OCI-LY3 (cell line): ENCODE data around the gene HOXA11.

Source experiments
- H2AFZ ChIP-seq: fragments of 200-600, 300-600 bp; shearing (Covaris generic); 2 replicates; pipeline ENCODE4 v1.6.0; 2014; ENCODE audit warnings: antibody characterized with exemption, low read depth, low read length
- H3K27ac ChIP-seq: fragments of 200-600, 300-600 bp; sonication (generic); 2 replicates; pipeline ENCODE4 v1.5.1; 2014; ENCODE audit warnings: mild to moderate bottlenecking, low read length, moderate library complexity, mixed read lengths
- H3K27me3 ChIP-seq: fragments of 200-600, 300-600 bp; sonication (generic); 2 replicates; pipeline ENCODE4 v1.6.1; 2014; ENCODE audit warnings: low read depth, low read length, mixed read lengths
- H3K36me3 ChIP-seq: fragments of 200-600, 300-600 bp; sonication (generic); replicated peaks from 2 replicates; pipeline ENCODE3; 2014; ENCODE audit warnings: low read depth, low read length, mixed read lengths
- H3K4me1 ChIP-seq: fragments of 300-600, 200-600 bp; sonication (generic); 2 replicates; pipeline ENCODE4 v1.6.1; 2014; ENCODE audit warnings: low read length, mixed read lengths
- H3K4me2 ChIP-seq: fragments of 200-600, 300-600 bp; sonication (generic); 2 replicates; pipeline ENCODE4 v1.6.1; 2014; ENCODE audit warnings: low read length, mixed read lengths
- H3K4me3 ChIP-seq: fragments of 300-600, 200-600 bp; sonication (generic); 2 replicates; pipeline ENCODE4 v1.5.1; 2014; ENCODE audit warnings: antibody characterized with exemption, mild to moderate bottlenecking, low read length, moderate library complexity
- H3K79me2 ChIP-seq: fragments of 300-600, 200-600 bp; shearing (Covaris generic); 2 replicates; pipeline ENCODE4 v1.6.1; 2014; ENCODE audit warnings: mild to moderate bottlenecking, low read length, mixed read lengths
- H3K9ac ChIP-seq: fragments of 300-600, 200-600 bp; shearing (Covaris generic); 2 replicates; pipeline ENCODE4 v1.6.0; 2014; ENCODE audit warnings: mild to moderate bottlenecking, low read length, moderate library complexity
- H3K9me3 ChIP-seq: fragments of 200-600, 300-600 bp; shearing (Covaris generic); 2 replicates; pipeline ENCODE4 v1.6.1; 2014; ENCODE audit warnings: low read length, mixed read lengths; ENCODE audit not compliant: insufficient read depth
- H4K20me1 ChIP-seq: fragments of 200-600, 300-600 bp; sonication (generic); 2 replicates; pipeline ENCODE4 v1.6.1; 2016; ENCODE audit warnings: low read length, mixed read lengths; ENCODE audit not compliant: insufficient read depth
- CTCF ChIP-seq: fragments of 200-600, 300-600 bp; sonication (generic); IDR thresholded peaks from 2 replicates; pipeline ENCODE4 v1.5.1; 2014; ENCODE audit warnings: antibody characterized with exemption, low read length, low read depth
- EZH2phosphoT487 ChIP-seq: fragments of 200-600 bp; shearing (Covaris generic); IDR thresholded peaks from 2 replicates; pipeline ENCODE4 v1.6.1; 2018; ENCODE audit warnings: antibody characterized with exemption, mixed run types, low read depth

Gene HOXA11

GRCh38 chr7:27160546-27161213 lies 24.4 kb downstream of the HOXA11 start:
- no peaks in the 10 kb centered on the region for H3K27me3 ChIP-seq
- TF ChIP-seq CTCF (peak; percentile 71), EZH2phosphoT487 (no peak)
- H4K20me1 ChIP-seq, result no peaks in the 10 kb centered on the region
- peak overlapping the region; percentile 100 for H2AFZ ChIP-seq
- H3K4me3 ChIP-seq, result peak overlapping the region; percentile 99
- peak overlapping the region; percentile 96 for H3K4me2 ChIP-seq
- peak overlapping the region; percentile 82 for H3K9ac ChIP-seq
- H3K9me3 ChIP-seq, result no peaks in the 10 kb centered on the region
- H3K27ac ChIP-seq, result no peak overlapping the region
- 0 out of 2 replicates have a peak, but pooled peaks cover 5% of the 10 kb centered on the region for H3K4me1 ChIP-seq
- H3K36me3 ChIP-seq, result no peaks in the 10 kb centered on the region
- H3K79me2 ChIP-seq, result no peaks in the 10 kb centered on the region

- H3K4me1 ChIP-seq, result 0 out of 2 replicates have a peak, but pooled peaks cover 5% of the 10 kb centered on the region
- H3K4me3 ChIP-seq, result peak overlapping the region; percentile 99
- TF ChIP-seq EZH2phosphoT487, result no peak
- TF ChIP-seq CTCF, result no peak
- H3K36me3 ChIP-seq, result no peaks in the 10 kb centered on the region
- H3K79me2 ChIP-seq, result no peaks in the 10 kb centered on the region
- H3K9me3 ChIP-seq, result no peaks in the 10 kb centered on the region
- no peaks in the 10 kb centered on the region for H4K20me1 ChIP-seq
- no peaks in the 10 kb centered on the region for H3K27me3 ChIP-seq
- no peak overlapping the region for H3K27ac ChIP-seq
- peak overlapping the region; percentile 96 for H3K4me2 ChIP-seq
- peak overlapping the region; percentile 98 for H2AFZ ChIP-seq
- peak overlapping the region; percentile 82 for H3K9ac ChIP-seq
Observed at GRCh38 chr7:27160145-27160545, 24.9 kb downstream of the HOXA11 start.

GRCh38 chr7:27159266-27160144 lies 25.5 kb downstream of the HOXA11 start:
- Histone ChIP-seq H3K27me3 (no peaks in the 10 kb centered on the region), H3K9ac (peak overlapping the region; percentile 82; the same call in 1 of the 2 replicates), H2AFZ (no peak overlapping the region), H3K4me2 (peak overlapping the region; percentile 96), H3K36me3 (no peaks in the 10 kb centered on the region), H3K4me1 (0 out of 2 replicates have a peak, but pooled peaks cover 5% of the 10 kb centered on the region), H3K9me3 (no peaks in the 10 kb centered on the region), H3K4me3 (peak overlapping the region; percentile 99), H3K79me2 (no peaks in the 10 kb centered on the region), H3K27ac (no peak overlapping the region), H4K20me1 (no peaks in the 10 kb centered on the region)
- TF ChIP-seq EZH2phosphoT487 (no peak), CTCF (no peak)
